ENCODE data around the gene MDN1. TPM values are rescaled to one million over a fixed set of nuclear protein-coding genes. Genes with fewer than 3 reads are reported as not detected.
A peak's percentile ranks its signal among the peaks of the same experiment; 100 is the strongest.

MDN1 gene
- total and polyA plus RNA-seq, 3 donors from 2014 or later, result 39.1 to 89.0 (median 80.3) TPM

- Histone ChIP-seq H3K4me1 (peaks cover 14% of the 10 kb centered on the region), H3K9me3 (no peaks in the 10 kb centered on the region), H3K36me3 (ENCODE audit: low read depth, missing control alignments) (no peaks in the 10 kb centered on the region), H3K27me3 (no peaks in the 10 kb centered on the region), H3K4me3 (no peak overlapping the region), H3K27ac (no peak overlapping the region)
- intact Hi-C loops (cut with DNase I; ENCODE audit: low total_unique reads), result no loop called here
- no peak for TF ChIP-seq CTCF (IDR thresholded peaks at IDR 0.05)
- no peak for TF ChIP-seq POLR2A (IDR thresholded peaks at IDR 0.05)
- WGBS, 2 donors, result 86 to 90% methylated on average over 6 to 9 of the region's 9 CpGs
- no peak for DNase-seq
These were observed 127.3 kb downstream of the MDN1 start for GRCh38 chr6:89692256-89692655.

GRCh38 chr6:89690944-89691324 lies 128.7 kb downstream of the MDN1 start:
- DNase-seq, result no peak
- intact Hi-C loops (cut with DNase I; ENCODE audit: low total_unique reads), result no loop called here
- no peaks in the 10 kb centered on the region for H3K36me3 ChIP-seq (ENCODE audit: low read depth, missing control alignments)

GRCh38 chr6:89689732-89690131 lies 129.9 kb downstream of the MDN1 start:
- intact Hi-C loops (cut with DNase I; ENCODE audit: low total_unique reads), result no loop called here
- WGBS, 2 donors, result 43 to 54% methylated on average over 5 of the region's 5 CpGs
- H3K27me3 ChIP-seq, result no peaks in the 10 kb centered on the region
- no peaks in the 10 kb centered on the region for H3K36me3 ChIP-seq (ENCODE audit: low read depth, missing control alignments)
- H3K27ac ChIP-seq, result peak overlapping the region; percentile 72 to 77
- no peak for TF ChIP-seq POLR2A (IDR thresholded peaks at IDR 0.05)
- TF ChIP-seq CTCF (IDR thresholded peaks at IDR 0.05), result no peak
- no peaks in the 10 kb centered on the region for H3K9me3 ChIP-seq
- peaks cover 14% of the 10 kb centered on the region for H3K4me1 ChIP-seq
- H3K4me3 ChIP-seq, result no peak overlapping the region
- DNase-seq, result peak; percentile 83

More at GRCh38 chr6:89690944-89691324, 128.7 kb downstream of the MDN1 start:
- Histone ChIP-seq H3K4me1 (peaks cover 14% of the 10 kb centered on the region), H3K9me3 (no peaks in the 10 kb centered on the region), H3K27ac (peak overlapping the region; percentile 3 to 66), H3K27me3 (no peaks in the 10 kb centered on the region), H3K4me3 (no peak overlapping the region)
- TF ChIP-seq POLR2A (IDR thresholded peaks at IDR 0.05) (no peak), CTCF (IDR thresholded peaks at IDR 0.05) (no peak)

GRCh38 chr6:89688328-89688727 lies 131.3 kb downstream of the MDN1 start:
- Histone ChIP-seq H3K4me1 (peaks cover 14% of the 10 kb centered on the region), H3K27ac (peak overlapping the region; percentile 72 to 77), H3K36me3 (ENCODE audit: low read depth, missing control alignments) (no peaks in the 10 kb centered on the region), H3K9me3 (no peaks in the 10 kb centered on the region), H3K27me3 (no peaks in the 10 kb centered on the region), H3K4me3 (no peak overlapping the region)
- DNase-seq, result no peak
- TF ChIP-seq POLR2A (IDR thresholded peaks at IDR 0.05), result no peak
- TF ChIP-seq CTCF (IDR thresholded peaks at IDR 0.05), result no peak
- intact Hi-C loops (cut with DNase I; ENCODE audit: low total_unique reads), result no loop called here
- WGBS, 2 donors, result 88 to 100% methylated on average over 1 to 2 of the region's 2 CpGs

- H3K4me3 ChIP-seq, result no peak overlapping the region
- no peak overlapping the region for H3K27ac ChIP-seq
- no peaks in the 10 kb centered on the region for H3K36me3 ChIP-seq (ENCODE audit: low read depth, missing control alignments)
- WGBS, 2 donors, result 98 to 100% methylated on average over 2 of the region's 2 CpGs
- peaks cover 4% of the 10 kb centered on the region for H3K4me1 ChIP-seq
- no peaks in the 10 kb centered on the region for H3K9me3 ChIP-seq
- intact Hi-C loops (cut with DNase I; ENCODE audit: low total_unique reads), result no loop called here
- H3K27me3 ChIP-seq, result no peaks in the 10 kb centered on the region
- no peak for DNase-seq
- TF ChIP-seq POLR2A (IDR thresholded peaks at IDR 0.05) (no peak), CTCF (IDR thresholded peaks at IDR 0.05) (no peak)
These were observed 134.3 kb downstream of the MDN1 start for GRCh38 chr6:89685311-89685710.
